HL-60/S4 treated with phorbol 12-myristate 13-acetate at 8.2 ng/mL for 4 days and 3 days (cell line): ENCODE results near the gene FGF22.
"Not testable (repeated sequence)": the region's sequence is repeated elsewhere in the genome, so short reads cannot be mapped to it uniquely, and the experiment has no call there.

Experiments used
- in situ Hi-C: fragments of 300-500 bp; cut with MboI; formaldehyde crosslinking; loops from 2 replicates; pipeline ENCODE4 v1.15.0; 2022; ENCODE audit warnings: low sequenced_read_pairs

FGF22 gene

GRCh38 chr19:639253-640160 is at the start of gene FGF22:
FGF22 (plus strand) TSS chr19:639879; CDS start chr19:639926, 47 bp downstream.
- in situ Hi-C loops, result no loop called here

GRCh38 chr19:590396-590745 is 49.3 kb upstream of the FGF22 start:
- in situ Hi-C loops, result no loop called here

GRCh38 chr19:590750-591098 is 49.0 kb upstream of the FGF22 start:
- in situ Hi-C loops, result no loop called here

- in situ Hi-C loops, result no loop called here
Measured at GRCh38 chr19:591099-591958, 48.4 kb upstream of the FGF22 start.

- in situ Hi-C loops, result no loop called here
Measured at GRCh38 chr19:592101-592500, 47.6 kb upstream of the FGF22 start.

GRCh38 chr19:593055-593454 is 46.6 kb upstream of the FGF22 start:
- in situ Hi-C loops, result no loop called here

GRCh38 chr19:593505-593904 is 46.2 kb upstream of the FGF22 start:
- in situ Hi-C loops, result no loop called here

GRCh38 chr19:594265-594870 is 45.3 kb upstream of the FGF22 start:
- in situ Hi-C loops, result no loop called here

GRCh38 chr19:595326-596262 is 44.1 kb upstream of the FGF22 start:
- in situ Hi-C loops, result no loop called here

- in situ Hi-C loops, result no loop called here
Measured at GRCh38 chr19:596263-596655, 43.4 kb upstream of the FGF22 start.

- in situ Hi-C loops, result no loop called here
Measured at GRCh38 chr19:597406-598315, 42.0 kb upstream of the FGF22 start.

- in situ Hi-C loops, result no loop called here
Measured at GRCh38 chr19:601310-601709, 38.4 kb upstream of the FGF22 start.

- in situ Hi-C loops, result no loop called here
Measured at GRCh38 chr19:601790-602189, 37.9 kb upstream of the FGF22 start.

- in situ Hi-C loops, result no loop called here
Measured at GRCh38 chr19:602391-603301, 37.0 kb upstream of the FGF22 start.

GRCh38 chr19:603302-603639 is 36.4 kb upstream of the FGF22 start:
- in situ Hi-C loops, result not testable (repeated sequence)

- in situ Hi-C loops, result not testable (repeated sequence)
Measured at GRCh38 chr19:603779-604178, 35.9 kb upstream of the FGF22 start.

- in situ Hi-C loops, result no loop called here
Measured at GRCh38 chr19:604355-604754, 35.3 kb upstream of the FGF22 start.
